ENCODE data around the gene CIAO2B. TPM values are rescaled to one million over a fixed set of nuclear protein-coding genes. Genes with fewer than 3 reads are reported as not detected.

Gene CIAO2B
- total RNA-seq, 2 donors from 2014 or later, result 23.2 to 102 TPM

DNA sequence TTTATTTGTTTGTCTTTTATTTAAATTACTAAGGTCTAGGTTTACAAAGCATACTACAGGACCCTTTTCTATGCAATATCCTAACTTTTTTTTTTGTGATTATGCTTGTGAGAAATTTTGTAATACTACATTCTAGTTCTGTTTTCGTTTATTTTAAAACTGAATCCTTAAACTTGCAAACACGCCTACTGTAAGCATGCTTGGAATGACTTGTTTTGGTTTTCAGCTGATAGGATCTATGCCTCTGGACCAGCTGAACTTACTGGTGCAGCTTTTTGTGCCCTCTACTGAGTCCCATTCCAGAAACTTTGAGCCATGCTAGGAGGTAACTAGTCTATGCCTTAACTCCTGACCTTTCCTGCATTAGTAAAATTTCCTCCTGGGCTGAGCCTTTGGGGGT, 47.9 kb downstream of the CIAO2B start:
- TF ChIP-seq, protein P1, sequence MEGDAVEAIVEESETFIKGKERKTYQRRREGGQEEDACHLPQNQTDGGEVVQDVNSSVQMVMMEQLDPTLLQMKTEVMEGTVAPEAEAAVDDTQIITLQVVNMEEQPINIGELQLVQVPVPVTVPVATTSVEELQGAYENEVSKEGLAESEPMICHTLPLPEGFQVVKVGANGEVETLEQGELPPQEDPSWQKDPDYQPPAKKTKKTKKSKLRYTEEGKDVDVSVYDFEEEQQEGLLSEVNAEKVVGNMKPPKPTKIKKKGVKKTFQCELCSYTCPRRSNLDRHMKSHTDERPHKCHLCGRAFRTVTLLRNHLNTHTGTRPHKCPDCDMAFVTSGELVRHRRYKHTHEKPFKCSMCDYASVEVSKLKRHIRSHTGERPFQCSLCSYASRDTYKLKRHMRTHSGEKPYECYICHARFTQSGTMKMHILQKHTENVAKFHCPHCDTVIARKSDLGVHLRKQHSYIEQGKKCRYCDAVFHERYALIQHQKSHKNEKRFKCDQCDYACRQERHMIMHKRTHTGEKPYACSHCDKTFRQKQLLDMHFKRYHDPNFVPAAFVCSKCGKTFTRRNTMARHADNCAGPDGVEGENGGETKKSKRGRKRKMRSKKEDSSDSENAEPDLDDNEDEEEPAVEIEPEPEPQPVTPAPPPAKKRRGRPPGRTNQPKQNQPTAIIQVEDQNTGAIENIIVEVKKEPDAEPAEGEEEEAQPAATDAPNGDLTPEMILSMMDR (IDR thresholded peaks at IDR 0.05), result no peak
- Histone ChIP-seq H3K27me3 (replicated peaks; ENCODE audit: insufficient read depth) (no peaks in the 10 kb centered on the region), H3K9me3 (no peaks in the 10 kb centered on the region), H3K4me1 (ENCODE audit: control insufficient read depth in 1 of 2, low read depth in 2 of 2) (peaks cover 0 to 14% of the 10 kb centered on the region in 2 donors), H3K4me3 (no peak overlapping the region), H3K36me3 (peaks cover 5% of the 10 kb centered on the region), H3K27ac (no peak overlapping the region)
- ATAC-seq (ENCODE audit: insufficient number of reproducible peaks, low FRiP score, low read depth) (no peak), DNase-seq (ENCODE audit: low spot score) (no peak)

DNA sequence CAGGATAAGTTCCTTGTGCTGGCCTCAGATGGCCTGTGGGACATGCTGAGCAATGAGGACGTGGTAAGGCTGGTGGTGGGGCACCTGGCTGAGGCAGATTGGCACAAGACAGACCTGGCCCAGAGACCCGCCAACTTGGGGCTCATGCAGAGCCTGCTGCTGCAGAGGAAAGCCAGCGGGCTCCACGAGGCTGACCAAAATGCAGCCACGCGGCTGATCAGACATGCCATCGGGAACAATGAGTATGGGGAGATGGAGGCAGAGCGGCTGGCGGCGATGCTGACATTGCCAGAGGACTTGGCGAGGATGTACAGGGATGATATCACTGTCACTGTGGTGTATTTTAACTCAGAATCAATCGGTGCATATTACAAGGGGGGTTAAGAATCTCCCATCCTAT, 48.7 kb downstream of the CIAO2B start:
- Histone ChIP-seq H3K27me3 (replicated peaks; ENCODE audit: insufficient read depth) (no peaks in the 10 kb centered on the region), H3K36me3 (peaks cover 5% of the 10 kb centered on the region), H3K27ac (no peak overlapping the region), H3K9me3 (no peaks in the 10 kb centered on the region), H3K4me3 (no peak overlapping the region), H3K4me1 (ENCODE audit: control insufficient read depth in 1 of 2, low read depth in 2 of 2) (peaks cover 0 to 14% of the 10 kb centered on the region in 2 donors)
- TF ChIP-seq, protein P1 (IDR thresholded peaks at IDR 0.05), result no peak
- no peak for DNase-seq (ENCODE audit: low spot score)
- ATAC-seq (ENCODE audit: insufficient number of reproducible peaks, low FRiP score, low read depth), result no peak

DNA sequence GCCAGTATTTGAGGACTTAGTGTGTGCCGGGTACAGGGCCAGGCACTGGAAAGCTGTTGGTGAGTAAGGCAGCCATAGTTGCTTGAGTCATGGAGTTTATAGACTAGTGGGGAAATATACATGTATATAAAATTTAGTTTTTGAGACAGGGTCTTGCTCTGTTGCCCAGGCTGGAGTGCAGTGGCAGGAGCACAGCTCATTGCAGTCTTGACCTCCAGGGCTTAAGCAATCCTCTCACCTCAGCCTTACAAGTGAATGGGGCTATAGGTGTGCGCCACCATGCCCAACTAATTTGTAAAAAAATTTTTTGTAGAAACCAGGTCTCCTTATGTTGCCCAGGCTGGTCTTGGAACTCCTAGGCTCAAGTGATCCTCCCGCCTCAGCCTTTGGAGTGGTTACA, 51.5 kb downstream of the CIAO2B start:
- Histone ChIP-seq H3K27ac (no peak overlapping the region), H3K27me3 (replicated peaks; ENCODE audit: insufficient read depth) (no peaks in the 10 kb centered on the region), H3K36me3 (peaks cover 5% of the 10 kb centered on the region), H3K4me3 (no peak overlapping the region), H3K9me3 (no peaks in the 10 kb centered on the region), H3K4me1 (ENCODE audit: control insufficient read depth in 1 of 2, low read depth in 2 of 2) (peaks cover 0 to 20% of the 10 kb centered on the region in 2 donors)
- ATAC-seq (ENCODE audit: insufficient number of reproducible peaks, low FRiP score, low read depth) (no peak), DNase-seq (ENCODE audit: low spot score) (no peak)
- TF ChIP-seq, protein P1 (IDR thresholded peaks at IDR 0.05), result no peak

Other genes starting within 250 kb of the CIAO2B start
- 10 to 100 TPM; 12.0 to 25.7 TPM for gene CMTM4, start 237.7 kb downstream of the CIAO2B start, total RNA-seq
- gene DYNC1LI2, start 182.8 kb downstream of the CIAO2B start, total RNA-seq, result 100 to 1,000 TPM; 110 to 200 TPM
- not detected for gene TERB1, start 132.8 kb downstream of the CIAO2B start, total RNA-seq
- 10 to 100 TPM; 29.6 to 48.0 TPM for gene NAE1, start 103.4 kb downstream of the CIAO2B start, total RNA-seq
- not detected for gene CA7, start 90.0 kb downstream of the CIAO2B start, total RNA-seq
- gene PDP2, start 53.9 kb downstream of the CIAO2B start, total RNA-seq, result 1 to 10 TPM; 4.8 to 6.2 TPM
- not detected for gene CDH16, start 15.5 kb downstream of the CIAO2B start, total RNA-seq
- gene RRAD, start 8.9 kb downstream of the CIAO2B start, total RNA-seq, result 10 to 100 TPM; 43.2 to 88.3 TPM
- gene CES2, start 1.1 kb upstream of the CIAO2B start, total RNA-seq, result 10 to 100 TPM; 29.8 to 92.7 TPM
- gene CES3, start 26.9 kb upstream of the CIAO2B start, total RNA-seq, result 1 to 10 TPM in 1 of 2 donors, under 1 TPM in 1; 0.63 to 1.1 TPM
- 1 to 10 TPM; 7.4 to 9.5 TPM for gene CES4A, start 54.2 kb upstream of the CIAO2B start, total RNA-seq
- gene CBFB, start 94.7 kb upstream of the CIAO2B start, total RNA-seq, result 10 to 100 TPM; 28.3 to 79.7 TPM
- 10 to 100 TPM; 15.6 to 27.2 TPM for gene PHAF1, start 175.5 kb upstream of the CIAO2B start, total RNA-seq
- gene B3GNT9, start 216.6 kb upstream of the CIAO2B start, total RNA-seq, result 10 to 100 TPM; 33.5 to 59.6 TPM
- gene TRADD, start 225.5 kb upstream of the CIAO2B start, total RNA-seq, result 10 to 100 TPM; 18.4 to 52.1 TPM
- gene FBXL8, start 225.6 kb upstream of the CIAO2B start, total RNA-seq, result 10 to 100 TPM; 25.6 to 40.2 TPM
- gene HSF4, start 230.3 kb upstream of the CIAO2B start, total RNA-seq, result 10 to 100 TPM; 44.1 to 87.5 TPM
- 10 to 100 TPM; 43.5 to 80.8 TPM for gene NOL3, start 236.1 kb upstream of the CIAO2B start, total RNA-seq
- gene MATCAP1, start 249.6 kb upstream of the CIAO2B start, total RNA-seq, result 10 to 100 TPM; 13.7 to 28.4 TPM

Measured in thoracic aorta (tissue), 2 donors.